B cell (primary cell): ENCODE measurements around the gene CLASRP. TPM values are rescaled to one million over a fixed set of nuclear protein-coding genes. Genes with fewer than 3 reads are reported as not detected.

ENCODE experiments used
- ATAC-seq: fragments of 200-7000 bp; cut with Tn5 transposase; one replicate; pipeline ENCODE4 v1.10.0; 2021; ENCODE audit warnings: low read depth, mild to moderate bottlenecking, moderate number of reproducible peaks, moderate library complexity
- CTCF ChIA-PET: fragments of 350-600 bp; sonication (Branson Sonifier 250); formaldehyde crosslinking; loops from one replicate; lab custom pipeline; 2021; ENCODE audit warnings: antibody characterized with exemption, inconsistent platforms; lab: Charles Lee
- POLR2A ChIA-PET: fragments of 350-600 bp; sonication (Branson Sonifier 250); formaldehyde crosslinking; loops from one replicate; lab custom pipeline; 2021; ENCODE audit warnings: antibody characterized with exemption; lab: Charles Lee
- DNase-seq: peaks from one replicate; pipeline ENCODE4 v3.0.0; 2013
- H2AFZ ChIP-seq: 2 replicates; pipeline ENCODE4 v1.6.1; 2012; ENCODE audit warnings: mild to moderate bottlenecking, low read depth, low read length; ENCODE audit not compliant: insufficient read depth, poor library complexity, severe bottlenecking
- H3K27ac ChIP-seq, 2 donors: 1 replicate in 1 of 2; 2 replicates in 1 of 2; pipeline ENCODE4 v1.5.1; 2012 to 2013; ENCODE audit warnings: low read length in 2 of 2, mild to moderate bottlenecking in 2 of 2, moderate library complexity in 1 of 2
- H3K27me3 ChIP-seq, 4 experiments: fragments of 200-600 bp in 1 of 4; sonication (generic) in 1 of 4; replicated peaks in 1 of 4; 1 replicate in 2 of 4; 2 replicates in 2 of 4; pipeline versions ENCODE4 v1.6.1 to v1.7.0; 2013 to 2016; ENCODE audit warnings: low read length in 3 of 4, mild to moderate bottlenecking in 2 of 4, mixed read lengths in 1 of 4, moderate library complexity in 1 of 4; ENCODE audit not compliant: insufficient read depth in 4 of 4, control insufficient read depth in 3 of 4; ENCODE audit errors: control extremely low read depth in 1 of 4
- H3K36me3 ChIP-seq, 2 experiments: replicated peaks in 1 of 2; 1 replicate in 1 of 2; 2 replicates in 1 of 2; pipeline versions ENCODE4 v1.6.1 to v1.7.1; 2013; ENCODE audit warnings: low read length in 1 of 2; ENCODE audit not compliant: insufficient read depth in 2 of 2, control insufficient read depth in 1 of 2; ENCODE audit errors: control extremely low read depth in 1 of 2, extremely low read depth in 1 of 2
- H3K4me1 ChIP-seq, 2 donors: fragments of 200-600 bp in 1 of 2; sonication (generic) in 1 of 2; 1 replicate in 1 of 2; 2 replicates in 1 of 2; pipeline versions ENCODE4 v1.5.1 to v1.6.1; 2013 to 2017; ENCODE audit warnings: low read length in 2 of 2; ENCODE audit not compliant: control insufficient read depth in 2 of 2, insufficient read depth in 2 of 2
- H3K4me2 ChIP-seq: replicated peaks from 2 replicates; pipeline ENCODE3; 2012; ENCODE audit warnings: mild to moderate bottlenecking, low read depth, low read length; ENCODE audit not compliant: poor library complexity, severe bottlenecking
- H3K4me3 ChIP-seq, 5 experiments: fragments of 200-600 bp in 1 of 5; sonication (generic) in 1 of 5; 1 replicate in 3 of 5; 2 replicates in 2 of 5; pipeline versions ENCODE4 v1.5.1 to v1.7.0; 2011 to 2016; ENCODE audit warnings: low read length in 4 of 5, mild to moderate bottlenecking in 4 of 5, low read depth in 2 of 5, control low read depth in 1 of 5, moderate library complexity in 1 of 5; ENCODE audit not compliant: insufficient read depth in 1 of 5; ENCODE audit errors: control extremely low read depth in 1 of 5, extremely low read depth in 1 of 5
- H3K79me2 ChIP-seq: fragments of 200-600 bp; sonication (generic); one replicate; pipeline ENCODE4 v1.6.0; 2016; ENCODE audit warnings: low read length; ENCODE audit not compliant: control insufficient read depth, insufficient read depth
- H3K9ac ChIP-seq: fragments of 200-600 bp; sonication (generic); 2 replicates; pipeline ENCODE4 v1.6.1; 2017; ENCODE audit warnings: mild to moderate bottlenecking, low read length, moderate library complexity
- H3K9me3 ChIP-seq, 3 donors: one replicate each; pipeline versions ENCODE4 v1.6.1 to v1.7.1; 2013; ENCODE audit warnings: low read length in 2 of 3; ENCODE audit not compliant: control insufficient read depth in 2 of 3, insufficient read depth in 1 of 3; ENCODE audit errors: control extremely low read depth in 1 of 3
- H4K20me1 ChIP-seq: 2 replicates; pipeline ENCODE4 v1.6.0; 2012; ENCODE audit warnings: mild to moderate bottlenecking, low read length; ENCODE audit not compliant: insufficient read depth, control insufficient read depth, poor library complexity, severe bottlenecking
- H3K27ac Mint-ChIP-seq: one replicate; pipeline ENCODE4 v1.8.0; 2021; ENCODE audit warnings: mixed read lengths
- H3K27me3 Mint-ChIP-seq: one replicate; pipeline ENCODE4 v1.8.0; 2021; ENCODE audit warnings: mixed read lengths
- H3K4me1 Mint-ChIP-seq: one replicate; pipeline ENCODE4 v1.8.0; 2021; ENCODE audit warnings: mixed read lengths
- H3K4me3 Mint-ChIP-seq: one replicate; pipeline ENCODE4 v1.8.0; 2021; ENCODE audit warnings: mixed read lengths
- H3K9me3 Mint-ChIP-seq: one replicate; pipeline ENCODE4 v1.8.0; 2022; ENCODE audit warnings: mixed read lengths; ENCODE audit not compliant: insufficient read depth
- CTCF ChIP-seq: fragments of 200-600 bp; IDR thresholded peaks from one replicate; pipeline ENCODE4 v1.8.0; 2022; ENCODE audit warnings: antibody characterized with exemption, mild to moderate bottlenecking
- EZH2 ChIP-seq: IDR thresholded peaks from 2 replicates; pipeline ENCODE4 v1.6.1; 2012; ENCODE audit warnings: borderline replicate concordance, low read depth, mild to moderate bottlenecking, moderate library complexity, low read length; ENCODE audit not compliant: insufficient read depth, poor library complexity, severe bottlenecking
- WGBS: methylation state at CpG from one replicate; pipeline ENCODE4 v1.1.5; 2013; ENCODE audit warnings: missing lambda C conversion rate; ENCODE audit not compliant: insufficient coverage; 5-methylcytosine and 5-hydroxymethylcytosine counted together
- intact Hi-C: fragments of 100-400 bp; cut with micrococcal nuclease; formaldehyde crosslinking; loops from one replicate; pipeline ENCODE4 v1.10.0; 2022
- polyA plus RNA-seq: library from polyadenylated mRNA; depleted of rRNA; stranded (reverse); fragments of >200 nt; gene quantifications from 2 replicates; pipeline ENCODE4 v1.2.3, GENCODE V29; 2012
- total RNA-seq, 2 donors: library from RNA; stranded (reverse); fragments of 120-200 nt in 1 of 2; gene quantifications; 1 replicate in 1 of 2; 2 replicates in 1 of 2; pipeline versions ENCODE4 v1.2.3 to v1.2.4, GENCODE V29; 2013 to 2022

Gene CLASRP
- total and polyA plus RNA-seq, 2 donors (not counting 1 experiment from before 2014, with no cell fraction given) = 234 to 285 TPM

GRCh38 chr19:45071969-45072790 is 33.3 kb downstream of the CLASRP start:
- POLR2A ChIA-PET = interaction anchor here (0.6 to 1.7 kb wide), 3 partner anchors 20 to 72 kb away, joined by 3 to 5 read pairs (median 3); no protein-coding TSS in a partner anchor
- H3K4me2 ChIP-seq = no peak overlapping the region

More at GRCh38 chr19:45071969-45072790, 33.3 kb downstream of the CLASRP start:
- 95% methylated on average over 33 of the region's 34 CpGs for WGBS
- H3K9ac ChIP-seq = no peak overlapping the region
- H3K9me3 ChIP-seq = no peaks in the 10 kb centered on the region
- H3K27me3 ChIP-seq = no peaks in the 10 kb centered on the region
- no peak overlapping the region for H2AFZ ChIP-seq
- H4K20me1 ChIP-seq = peaks cover 86% of the 10 kb centered on the region
- Mint-ChIP-seq H3K4me1 (peaks cover 47% of the 10 kb centered on the region), H3K9me3 (no peaks in the 10 kb centered on the region), H3K27ac (peak overlapping the region; percentile 81), H3K27me3 (no peaks in the 10 kb centered on the region), H3K4me3 (no peak overlapping the region)
- DNase-seq = no peak
- H3K79me2 ChIP-seq = peaks cover 37% of the 10 kb centered on the region
- no peak overlapping the region for H3K27ac ChIP-seq
- no peak overlapping the region for H3K4me3 ChIP-seq
- TF ChIP-seq EZH2 (no peak), CTCF (no peak)
- peaks cover 17 to 36% of the 10 kb centered on the region in 2 donors for H3K4me1 ChIP-seq
- H3K36me3 ChIP-seq = peaks cover 0 to 68% of the 10 kb centered on the region in 2 experiments
- intact Hi-C loops = no loop called here
- CTCF ChIA-PET = interaction anchor here (0.6 to 0.7 kb wide), 3 partner anchors 9 to 107 kb away, joined by 3 read pairs; no protein-coding TSS in a partner anchor
- ATAC-seq = no peak
